SH-SY5Y (cell line): Measurements from ENCODE around the gene FRY.

Source experiments
- GATA2 ChIP-seq: IDR thresholded peaks from 2 replicates; pipeline ENCODE4 v1.6.1; 2011; ENCODE audit warnings: mild to moderate bottlenecking, low read depth, low read length
- GATA3 ChIP-seq: IDR thresholded peaks from 2 replicates; pipeline ENCODE4 v1.6.1; 2011; ENCODE audit warnings: low read depth, mild to moderate bottlenecking, low read length, moderate library complexity

FRY gene

GRCh38 chr13:32086366-32086765, 54.8 kb downstream of the FRY start:
- TF ChIP-seq GATA3 (no peak), GATA2 (no peak)

GRCh38 chr13:32086791-32087441, 55.3 kb downstream of the FRY start:
- TF ChIP-seq GATA3 (no peak), GATA2 (no peak)

- no peak for TF ChIP-seq GATA3
- no peak for TF ChIP-seq GATA2
These were observed 56.6 kb downstream of the FRY start for GRCh38 chr13:32087955-32088747.

GRCh38 chr13:32092496-32092895, 60.9 kb downstream of the FRY start:
- TF ChIP-seq GATA2 (no peak), GATA3 (no peak)

- TF ChIP-seq GATA3 (no peak), GATA2 (no peak)
These were observed 61.4 kb downstream of the FRY start for GRCh38 chr13:32093006-32093405.

- TF ChIP-seq GATA3 (no peak), GATA2 (no peak)
These were observed 66.7 kb downstream of the FRY start for GRCh38 chr13:32098272-32098671.

GRCh38 chr13:32105653-32106313, 74.2 kb downstream of the FRY start:
- TF ChIP-seq GATA3 = no peak
- TF ChIP-seq GATA2 = no peak

- no peak for TF ChIP-seq GATA2
- TF ChIP-seq GATA3 = no peak
These were observed 75.9 kb downstream of the FRY start for GRCh38 chr13:32107474-32107873.

GRCh38 chr13:32107973-32108372, 76.4 kb downstream of the FRY start:
- TF ChIP-seq GATA3 (no peak), GATA2 (no peak)

- TF ChIP-seq GATA3 (no peak), GATA2 (no peak)
These were observed 82.0 kb downstream of the FRY start for GRCh38 chr13:32113532-32113931.

- TF ChIP-seq GATA3 (no peak), GATA2 (no peak)
These were observed 82.8 kb downstream of the FRY start for GRCh38 chr13:32114284-32114950.

- no peak for TF ChIP-seq GATA3
- no peak for TF ChIP-seq GATA2
These were observed 83.5 kb downstream of the FRY start for GRCh38 chr13:32115066-32115465.

- no peak for TF ChIP-seq GATA2
- no peak for TF ChIP-seq GATA3
These were observed 84.6 kb downstream of the FRY start for GRCh38 chr13:32116210-32116609.

- TF ChIP-seq GATA2 (no peak), GATA3 (no peak)
These were observed 85.4 kb downstream of the FRY start for GRCh38 chr13:32117001-32117400.
